Liver (tissue), 3 donors: Measurements from ENCODE around the gene VPS26C.

Experiments used
- ATF3 ChIP-seq: IDR thresholded peaks from 2 replicates; pipeline ENCODE4 v1.6.1; 2016; ENCODE audit warnings: antibody characterized with exemption
- CTCF ChIP-seq: fragments of 150-350 bp; IDR thresholded peaks from 2 replicates; pipeline ENCODE4 v1.5.1; 2017; ENCODE audit warnings: improper control_type of control experiment, low read depth, low read length; ENCODE audit not compliant: missing input control
- GABPA ChIP-seq, 2 donors: IDR thresholded peaks in 1 of 2; conservative IDR thresholded peaks in 1 of 2; 2 replicates each; pipeline ENCODE4 v1.6.1; 2016; ENCODE audit warnings: antibody characterized with exemption in 2 of 2, mild to moderate bottlenecking in 1 of 2, moderate library complexity in 1 of 2
- MAX ChIP-seq: IDR thresholded peaks from 2 replicates; pipeline ENCODE4 v1.6.1; 2016; ENCODE audit warnings: antibody characterized with exemption
- RAD21 ChIP-seq, 2 donors: IDR thresholded peaks; 2 replicates each; pipeline ENCODE4 v1.6.1; 2016; ENCODE audit warnings: antibody characterized with exemption in 2 of 2, mild to moderate bottlenecking in 2 of 2
- REST ChIP-seq: IDR thresholded peaks from 2 replicates; pipeline ENCODE4 v1.6.1; 2016; ENCODE audit warnings: antibody characterized with exemption, mild to moderate bottlenecking
- SP1 ChIP-seq: IDR thresholded peaks from 2 replicates; pipeline ENCODE4 v1.6.1; 2018; ENCODE audit warnings: antibody characterized with exemption, mild to moderate bottlenecking
- YY1 ChIP-seq: IDR thresholded peaks from 2 replicates; pipeline ENCODE4 v1.6.1; 2016; ENCODE audit warnings: antibody characterized with exemption, mild to moderate bottlenecking
- donor health status: healthy.
- donor health status: healthy.

- TF ChIP-seq CTCF (no peak), GABPA (IDR thresholded peaks at IDR 0.05 in 1 of 2, conservative IDR thresholded peaks at IDR 0.05 in 1 of 2) (no peak), ATF3 (no peak), RAD21 (IDR thresholded peaks at IDR 0.05) (no peak), YY1 (no peak), SP1 (no peak), REST (no peak), MAX (no peak)
Observed at GRCh38 chr21:37224861-37225839, 42.0 kb downstream of the VPS26C start.
